GM12878 (cell line): ENCODE results near the gene PRRT1. TPM values are rescaled to one million over a fixed set of nuclear protein-coding genes. Genes with fewer than 3 reads are reported as not detected.

Experiments used
- BRCA1 ChIP-seq: IDR thresholded peaks from 2 replicates; pipeline ENCODE4 v1.6.1; 2011; ENCODE audit warnings: low read depth, low read length, improper control_type of control experiment
- EED ChIP-seq: sonication (generic); IDR thresholded peaks from 2 replicates; pipeline ENCODE4 v1.6.1; 2016; ENCODE audit warnings: antibody characterized with exemption, low read depth
- ESRRA ChIP-seq: IDR thresholded peaks from 2 replicates; pipeline ENCODE4 v1.6.1; 2012; ENCODE audit warnings: mild to moderate bottlenecking, low read length, improper control_type of control experiment
- HDGF ChIP-seq: fragments of 450-650 bp; IDR thresholded peaks from 2 replicates; pipeline ENCODE4 v1.6.1; 2016; ENCODE audit warnings: antibody characterized with exemption
- IKZF2 ChIP-seq, 2 experiments: fragments of 450-650 bp; IDR thresholded peaks; 2 replicates each; pipeline ENCODE4 v1.6.1; 2017; ENCODE audit warnings: mild to moderate bottlenecking in 2 of 2, moderate library complexity in 2 of 2
- MTA2 ChIP-seq: fragments of 450-650 bp; IDR thresholded peaks from 2 replicates; pipeline ENCODE4 v1.6.1; 2016; ENCODE audit warnings: low read depth, mild to moderate bottlenecking, moderate library complexity
- NBN ChIP-seq: fragments of 450-650 bp; IDR thresholded peaks from 2 replicates; pipeline ENCODE4 v1.6.1; 2016
- NFIC ChIP-seq: IDR thresholded peaks from 2 replicates; pipeline ENCODE4 v1.6.1; 2012; ENCODE audit warnings: low read depth, mild to moderate bottlenecking, inconsistent platforms, low read length, moderate library complexity
- PML ChIP-seq: IDR thresholded peaks from 2 replicates; pipeline ENCODE4 v1.6.1; 2012; ENCODE audit warnings: low read length, inconsistent platforms
- RB1 ChIP-seq: fragments of 450-650 bp; formaldehyde crosslinking; IDR thresholded peaks from 2 replicates; pipeline ENCODE4 v1.6.1; 2017; ENCODE audit warnings: mild to moderate bottlenecking, borderline replicate concordance
- SMARCA5 ChIP-seq: fragments of 450-650 bp; IDR thresholded peaks from 2 replicates; pipeline ENCODE4 v1.6.1; 2017; ENCODE audit warnings: mild to moderate bottlenecking
- SMC3 ChIP-seq: IDR thresholded peaks from 2 replicates; pipeline ENCODE4 v1.6.1; 2011; ENCODE audit warnings: low read length, improper control_type of control experiment, borderline replicate concordance
- SUPT20H ChIP-seq: IDR thresholded peaks from 2 replicates; pipeline ENCODE4 v1.6.1; 2011; ENCODE audit warnings: low read depth, mild to moderate bottlenecking, low read length, moderate library complexity, borderline replicate concordance; ENCODE audit not compliant: control insufficient read depth
- TAF1 ChIP-seq: IDR thresholded peaks from 2 replicates; pipeline ENCODE4 v1.6.1; 2011; ENCODE audit warnings: mild to moderate bottlenecking, low read depth, low read length, borderline replicate concordance
- TCF3 ChIP-seq: IDR thresholded peaks from 2 replicates; pipeline ENCODE4 v1.6.1; 2012; ENCODE audit warnings: low read depth, mild to moderate bottlenecking, low read length, borderline replicate concordance; ENCODE audit not compliant: insufficient read depth
- YY1 ChIP-seq: IDR thresholded peaks from 2 replicates; pipeline ENCODE4 v1.6.1; 2011; ENCODE audit warnings: low read depth, mild to moderate bottlenecking, low read length
- polyA plus RNA-seq, 11 experiments: library from polyadenylated mRNA; depleted of rRNA in 4 of 11; unstranded in 6 of 11; stranded (reverse) in 5 of 11; fragments of >200 nt; fragmentation: Nextera tagmentation in 4 of 11; fragmentation: Illumina TruSeq in 1 of 11; extraction: Ambion mirVana in 4 of 11; extraction: Trizol in 1 of 11; gene quantifications; 1 replicate in 1 of 11; 2 replicates in 10 of 11; pipeline versions ENCODE4 v1.2.1 to v1.2.3, GENCODE V29; 2011 to 2016; ENCODE audit warnings: inconsistent platforms in 2 of 11, missing spikeins in 2 of 11, low read depth in 1 of 11
- total RNA-seq, 4 experiments: library from RNA; depleted of rRNA in 3 of 4; stranded (reverse); fragments of >200 nt in 3 of 4; fragmentation: Illumina TruSeq in 1 of 4; extraction: Trizol in 1 of 4; gene quantifications; 2 replicates each; pipeline versions ENCODE4 v1.2.1 to v1.2.3, GENCODE V29; 2013 to 2021
- TF ChIP-seq, protein P1 (sequence below): IDR thresholded peaks from 2 replicates; pipeline ENCODE4 v1.6.1; 2011; ENCODE audit warnings: low read depth, low read length, improper control_type of control experiment, borderline replicate concordance
- TF ChIP-seq, protein P2 (sequence below): fragments of 150-350 bp; IDR thresholded peaks from 2 replicates; pipeline ENCODE4 v1.6.1; 2016; ENCODE audit warnings: low read depth, low read length
- TF ChIP-seq, protein P3 (sequence below): fragments of 450-650 bp; IDR thresholded peaks from 2 replicates; pipeline ENCODE4 v1.6.1; 2017; ENCODE audit warnings: low read depth, mild to moderate bottlenecking, moderate library complexity
- TF ChIP-seq, protein P4 (sequence below): fragments of 450-650 bp; conservative IDR thresholded peaks from 2 replicates; pipeline ENCODE4 v1.6.1; 2017; ENCODE audit warnings: mild to moderate bottlenecking, moderate library complexity
- TF ChIP-seq, protein P5 (sequence below): fragments of 450-650 bp; IDR thresholded peaks from 2 replicates; pipeline ENCODE4 v1.6.1; 2016; ENCODE audit warnings: mild to moderate bottlenecking

The PRRT1 gene
- total and polyA plus RNA-seq, 10 of the 15 experiments (the other 5 are each of a cell fraction or from before 2014, with no cell fraction given): 0.04 to 0.15 (median 0.10) TPM; not detected in 6

DNA sequence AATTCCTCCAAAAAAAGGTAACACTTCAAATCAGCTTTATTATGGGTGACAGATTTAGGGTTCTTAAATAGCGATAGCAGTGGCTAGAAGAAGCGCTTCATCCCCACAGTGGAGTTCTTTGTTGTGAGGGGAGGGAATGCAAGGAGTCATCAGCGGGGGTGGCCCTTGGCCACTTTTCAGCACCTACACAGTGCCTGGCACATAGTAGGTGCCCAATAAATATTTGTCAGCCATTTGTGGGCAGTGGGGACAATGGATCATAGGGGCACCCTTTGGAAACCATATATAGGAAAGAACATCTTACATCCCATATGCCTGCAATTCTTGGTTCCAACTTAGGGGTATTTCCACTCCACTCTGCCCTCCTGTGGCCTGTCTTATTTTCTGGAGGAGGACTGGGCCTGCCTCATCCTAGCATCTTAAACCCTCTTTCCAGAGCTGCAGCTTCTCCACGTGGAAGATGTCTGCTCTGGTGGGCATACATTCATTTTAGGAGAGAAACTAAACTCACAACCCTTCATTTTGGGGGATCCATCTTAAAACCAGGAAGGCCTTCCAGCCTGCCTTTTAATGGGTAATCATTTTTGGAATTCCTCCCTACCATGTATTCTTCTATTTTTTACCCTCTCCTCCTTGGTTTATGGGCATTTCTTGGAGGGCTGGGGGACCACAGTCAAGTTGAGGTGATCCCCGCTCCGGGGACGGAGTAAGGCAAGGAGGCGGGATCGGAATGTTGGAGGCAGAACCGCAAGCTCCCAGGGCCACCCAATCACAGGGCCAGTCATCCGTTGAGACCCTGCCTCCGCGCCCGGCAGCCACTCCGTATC is 43.3 kb upstream of the PRRT1 start (continued):
- TF ChIP-seq, protein P1, sequence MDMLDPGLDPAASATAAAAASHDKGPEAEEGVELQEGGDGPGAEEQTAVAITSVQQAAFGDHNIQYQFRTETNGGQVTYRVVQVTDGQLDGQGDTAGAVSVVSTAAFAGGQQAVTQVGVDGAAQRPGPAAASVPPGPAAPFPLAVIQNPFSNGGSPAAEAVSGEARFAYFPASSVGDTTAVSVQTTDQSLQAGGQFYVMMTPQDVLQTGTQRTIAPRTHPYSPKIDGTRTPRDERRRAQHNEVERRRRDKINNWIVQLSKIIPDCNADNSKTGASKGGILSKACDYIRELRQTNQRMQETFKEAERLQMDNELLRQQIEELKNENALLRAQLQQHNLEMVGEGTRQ: no peak
- peak; percentile 19; the same call in 1 of the 2 replicates for TF ChIP-seq YY1
- TF ChIP-seq IKZF2 (IDR thresholded peaks at IDR 0.05): peak; percentile 61 to 76
- TF ChIP-seq ESRRA: no peak
- peak; percentile 96; the same call in 1 of the 2 replicates for TF ChIP-seq HDGF
- peak; percentile 61; the same call in 1 of the 2 replicates for TF ChIP-seq RB1
- TF ChIP-seq, protein P2, sequence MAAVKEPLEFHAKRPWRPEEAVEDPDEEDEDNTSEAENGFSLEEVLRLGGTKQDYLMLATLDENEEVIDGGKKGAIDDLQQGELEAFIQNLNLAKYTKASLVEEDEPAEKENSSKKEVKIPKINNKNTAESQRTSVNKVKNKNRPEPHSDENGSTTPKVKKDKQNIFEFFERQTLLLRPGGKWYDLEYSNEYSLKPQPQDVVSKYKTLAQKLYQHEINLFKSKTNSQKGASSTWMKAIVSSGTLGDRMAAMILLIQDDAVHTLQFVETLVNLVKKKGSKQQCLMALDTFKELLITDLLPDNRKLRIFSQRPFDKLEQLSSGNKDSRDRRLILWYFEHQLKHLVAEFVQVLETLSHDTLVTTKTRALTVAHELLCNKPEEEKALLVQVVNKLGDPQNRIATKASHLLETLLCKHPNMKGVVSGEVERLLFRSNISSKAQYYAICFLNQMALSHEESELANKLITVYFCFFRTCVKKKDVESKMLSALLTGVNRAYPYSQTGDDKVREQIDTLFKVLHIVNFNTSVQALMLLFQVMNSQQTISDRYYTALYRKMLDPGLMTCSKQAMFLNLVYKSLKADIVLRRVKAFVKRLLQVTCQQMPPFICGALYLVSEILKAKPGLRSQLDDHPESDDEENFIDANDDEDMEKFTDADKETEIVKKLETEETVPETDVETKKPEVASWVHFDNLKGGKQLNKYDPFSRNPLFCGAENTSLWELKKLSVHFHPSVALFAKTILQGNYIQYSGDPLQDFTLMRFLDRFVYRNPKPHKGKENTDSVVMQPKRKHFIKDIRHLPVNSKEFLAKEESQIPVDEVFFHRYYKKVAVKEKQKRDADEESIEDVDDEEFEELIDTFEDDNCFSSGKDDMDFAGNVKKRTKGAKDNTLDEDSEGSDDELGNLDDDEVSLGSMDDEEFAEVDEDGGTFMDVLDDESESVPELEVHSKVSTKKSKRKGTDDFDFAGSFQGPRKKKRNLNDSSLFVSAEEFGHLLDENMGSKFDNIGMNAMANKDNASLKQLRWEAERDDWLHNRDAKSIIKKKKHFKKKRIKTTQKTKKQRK: no peak
- TF ChIP-seq, protein P3, sequence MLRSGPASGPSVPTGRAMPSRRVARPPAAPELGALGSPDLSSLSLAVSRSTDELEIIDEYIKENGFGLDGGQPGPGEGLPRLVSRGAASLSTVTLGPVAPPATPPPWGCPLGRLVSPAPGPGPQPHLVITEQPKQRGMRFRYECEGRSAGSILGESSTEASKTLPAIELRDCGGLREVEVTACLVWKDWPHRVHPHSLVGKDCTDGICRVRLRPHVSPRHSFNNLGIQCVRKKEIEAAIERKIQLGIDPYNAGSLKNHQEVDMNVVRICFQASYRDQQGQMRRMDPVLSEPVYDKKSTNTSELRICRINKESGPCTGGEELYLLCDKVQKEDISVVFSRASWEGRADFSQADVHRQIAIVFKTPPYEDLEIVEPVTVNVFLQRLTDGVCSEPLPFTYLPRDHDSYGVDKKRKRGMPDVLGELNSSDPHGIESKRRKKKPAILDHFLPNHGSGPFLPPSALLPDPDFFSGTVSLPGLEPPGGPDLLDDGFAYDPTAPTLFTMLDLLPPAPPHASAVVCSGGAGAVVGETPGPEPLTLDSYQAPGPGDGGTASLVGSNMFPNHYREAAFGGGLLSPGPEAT: peak; percentile 78
- peak; percentile 64 for TF ChIP-seq EED
- TF ChIP-seq, protein P4, sequence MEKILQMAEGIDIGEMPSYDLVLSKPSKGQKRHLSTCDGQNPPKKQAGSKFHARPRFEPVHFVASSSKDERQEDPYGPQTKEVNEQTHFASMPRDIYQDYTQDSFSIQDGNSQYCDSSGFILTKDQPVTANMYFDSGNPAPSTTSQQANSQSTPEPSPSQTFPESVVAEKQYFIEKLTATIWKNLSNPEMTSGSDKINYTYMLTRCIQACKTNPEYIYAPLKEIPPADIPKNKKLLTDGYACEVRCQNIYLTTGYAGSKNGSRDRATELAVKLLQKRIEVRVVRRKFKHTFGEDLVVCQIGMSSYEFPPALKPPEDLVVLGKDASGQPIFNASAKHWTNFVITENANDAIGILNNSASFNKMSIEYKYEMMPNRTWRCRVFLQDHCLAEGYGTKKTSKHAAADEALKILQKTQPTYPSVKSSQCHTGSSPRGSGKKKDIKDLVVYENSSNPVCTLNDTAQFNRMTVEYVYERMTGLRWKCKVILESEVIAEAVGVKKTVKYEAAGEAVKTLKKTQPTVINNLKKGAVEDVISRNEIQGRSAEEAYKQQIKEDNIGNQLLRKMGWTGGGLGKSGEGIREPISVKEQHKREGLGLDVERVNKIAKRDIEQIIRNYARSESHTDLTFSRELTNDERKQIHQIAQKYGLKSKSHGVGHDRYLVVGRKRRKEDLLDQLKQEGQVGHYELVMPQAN: 0 out of 2 replicates have a peak, but pooled peaks have one; percentile 23
- TF ChIP-seq, protein P5, sequence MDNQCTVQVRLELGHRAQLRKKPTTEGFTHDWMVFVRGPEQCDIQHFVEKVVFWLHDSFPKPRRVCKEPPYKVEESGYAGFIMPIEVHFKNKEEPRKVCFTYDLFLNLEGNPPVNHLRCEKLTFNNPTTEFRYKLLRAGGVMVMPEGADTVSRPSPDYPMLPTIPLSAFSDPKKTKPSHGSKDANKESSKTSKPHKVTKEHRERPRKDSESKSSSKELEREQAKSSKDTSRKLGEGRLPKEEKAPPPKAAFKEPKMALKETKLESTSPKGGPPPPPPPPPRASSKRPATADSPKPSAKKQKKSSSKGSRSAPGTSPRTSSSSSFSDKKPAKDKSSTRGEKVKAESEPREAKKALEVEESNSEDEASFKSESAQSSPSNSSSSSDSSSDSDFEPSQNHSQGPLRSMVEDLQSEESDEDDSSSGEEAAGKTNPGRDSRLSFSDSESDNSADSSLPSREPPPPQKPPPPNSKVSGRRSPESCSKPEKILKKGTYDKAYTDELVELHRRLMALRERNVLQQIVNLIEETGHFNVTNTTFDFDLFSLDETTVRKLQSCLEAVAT: peak; percentile 83
- TF ChIP-seq PML: no peak
- peak; percentile 81 for TF ChIP-seq NBN
- no peak for TF ChIP-seq MTA2
- peak; percentile 47; the same call in 1 of the 2 replicates for TF ChIP-seq SMC3
- no peak for TF ChIP-seq BRCA1
- TF ChIP-seq NFIC: no peak
- TF ChIP-seq SUPT20H: no peak
- TF ChIP-seq SMARCA5: peak; percentile 91
- TF ChIP-seq TAF1: peak; percentile 42; the same call in 1 of the 2 replicates
- no peak for TF ChIP-seq TCF3
